SJCRH30 (cell line): Measurements from ENCODE around the gene BCL11B. TPM values are rescaled to one million over a fixed set of nuclear protein-coding genes. Genes with fewer than 3 reads are reported as not detected.
A peak's percentile ranks its signal among the peaks of the same experiment; 100 is the strongest.

Source experiments
- DNase-seq, 2 experiments: peaks; one replicate each; pipeline ENCODE4 v3.0.0-alpha.2; 2015 to 2020
- H3K27ac ChIP-seq: fragments of 250-450 bp; sonication (Bioruptor Pico); 2 replicates; pipeline ENCODE4 v1.5.1; 2020; ENCODE audit warnings: mild to moderate bottlenecking, moderate library complexity
- H3K27me3 ChIP-seq: fragments of 250-450 bp; sonication (Bioruptor Pico); 2 replicates; pipeline ENCODE4 v1.5.1; 2020; ENCODE audit warnings: mild to moderate bottlenecking, moderate library complexity
- H3K36me3 ChIP-seq: fragments of 250-450 bp; sonication (Bioruptor Pico); 2 replicates; pipeline ENCODE4 v1.5.1; 2020; ENCODE audit warnings: mild to moderate bottlenecking, moderate library complexity
- H3K4me1 ChIP-seq: fragments of 250-450 bp; sonication (Bioruptor Pico); 2 replicates; pipeline ENCODE4 v1.5.1; 2020; ENCODE audit warnings: mild to moderate bottlenecking, moderate library complexity
- H3K4me3 ChIP-seq: fragments of 250-450 bp; sonication (Bioruptor Pico); 2 replicates; pipeline ENCODE4 v1.5.1; 2020; ENCODE audit warnings: mild to moderate bottlenecking, moderate library complexity
- H3K9me3 ChIP-seq: fragments of 250-450 bp; sonication (Bioruptor Pico); replicated peaks from 2 replicates; pipeline ENCODE4 v1.5.1; 2020; ENCODE audit warnings: mild to moderate bottlenecking, moderate library complexity
- total RNA-seq: library from RNA; depleted of rRNA; stranded (reverse); fragments of >200 nt; shearing (Covaris generic); gene quantifications from 2 replicates; pipeline ENCODE4 v1.2.3, GENCODE V29; 2014

Gene BCL11B
- total RNA-seq, 1 experiment from 2014 or later = 2.2 TPM

DNA sequence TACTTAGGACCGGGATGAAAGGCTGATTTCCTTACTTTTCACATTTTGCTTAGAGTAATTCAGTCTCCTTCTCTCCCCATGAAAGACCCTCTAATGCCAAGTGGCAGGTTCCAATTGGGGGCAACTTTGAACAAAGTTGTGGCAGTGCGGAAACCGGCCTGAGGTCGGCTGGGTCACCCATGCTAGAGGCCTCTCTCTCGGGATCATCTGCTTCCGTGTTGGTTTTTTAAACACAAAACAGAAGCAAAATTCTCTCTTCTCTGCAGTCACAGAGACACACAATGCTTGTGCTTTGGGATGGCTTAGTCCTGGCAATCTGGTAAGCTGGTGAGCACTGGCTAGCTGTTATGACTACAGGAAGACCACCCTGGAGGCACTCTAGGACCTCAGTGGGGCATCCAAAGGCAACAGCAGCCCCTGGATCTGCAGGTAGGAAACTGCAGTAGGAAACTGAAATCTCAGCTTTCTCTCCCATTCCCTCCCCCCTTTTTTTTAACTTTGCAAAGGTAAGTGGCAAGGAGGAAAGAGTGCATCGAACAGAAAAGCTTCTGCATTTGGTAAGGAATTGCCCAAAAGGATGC lies 102.1 kb downstream of the BCL11B start:
- Histone ChIP-seq H3K4me3 (no peak overlapping the region), H3K27me3 (no peaks in the 10 kb centered on the region), H3K9me3 (no peaks in the 10 kb centered on the region), H3K27ac (no peak overlapping the region), H3K36me3 (no peaks in the 10 kb centered on the region), H3K4me1 (no peaks in the 10 kb centered on the region)
- DNase-seq = no peak

DNA sequence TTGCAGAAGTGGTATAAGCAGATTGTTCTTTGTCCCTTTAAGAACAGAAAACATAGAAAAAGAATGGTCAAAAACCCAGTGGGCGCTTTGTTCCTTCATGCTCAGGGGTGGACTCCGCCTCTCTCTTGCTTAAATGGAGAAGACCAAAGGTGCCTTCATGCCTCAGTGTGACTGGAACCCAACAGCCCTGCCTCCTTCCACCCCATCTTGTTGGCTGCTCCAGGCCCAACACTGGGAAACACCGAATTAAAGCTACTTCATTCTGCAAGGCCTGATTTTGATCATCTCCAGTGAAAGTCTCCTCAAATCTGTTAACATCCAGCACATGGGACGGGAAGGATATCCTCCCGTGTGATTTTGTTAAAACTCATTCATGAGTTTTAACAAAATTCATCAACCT lies 103.7 kb downstream of the BCL11B start:
- DNase-seq = no peak
- no peaks in the 10 kb centered on the region for H3K4me1 ChIP-seq
- H3K27me3 ChIP-seq = no peaks in the 10 kb centered on the region
- no peak overlapping the region for H3K27ac ChIP-seq
- H3K36me3 ChIP-seq = no peaks in the 10 kb centered on the region
- H3K4me3 ChIP-seq = no peak overlapping the region
- no peaks in the 10 kb centered on the region for H3K9me3 ChIP-seq

DNA sequence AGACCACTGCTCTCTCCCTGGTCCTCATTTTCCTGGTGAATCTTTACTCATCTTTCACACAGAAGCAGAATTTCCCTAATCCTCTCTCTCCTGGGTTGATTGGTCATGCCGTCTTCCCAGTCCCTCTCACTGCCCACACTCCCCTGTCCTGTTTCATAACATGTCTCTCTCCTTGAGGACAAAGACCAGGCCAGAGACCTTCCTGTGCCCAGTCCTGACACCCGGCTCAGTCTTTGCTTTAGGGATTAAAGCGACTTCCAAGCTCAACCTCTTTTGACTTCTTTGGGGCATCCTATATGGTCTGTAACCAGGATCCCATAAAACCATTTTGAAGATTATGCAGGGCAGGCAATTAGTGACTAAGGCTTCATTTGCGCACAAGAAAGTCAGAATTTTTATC lies 105.5 kb downstream of the BCL11B start:
- Histone ChIP-seq H3K9me3 (no peaks in the 10 kb centered on the region), H3K4me3 (no peak overlapping the region), H3K27me3 (no peaks in the 10 kb centered on the region), H3K36me3 (no peaks in the 10 kb centered on the region), H3K27ac (no peak overlapping the region), H3K4me1 (no peaks in the 10 kb centered on the region)
- no peak for DNase-seq

DNA sequence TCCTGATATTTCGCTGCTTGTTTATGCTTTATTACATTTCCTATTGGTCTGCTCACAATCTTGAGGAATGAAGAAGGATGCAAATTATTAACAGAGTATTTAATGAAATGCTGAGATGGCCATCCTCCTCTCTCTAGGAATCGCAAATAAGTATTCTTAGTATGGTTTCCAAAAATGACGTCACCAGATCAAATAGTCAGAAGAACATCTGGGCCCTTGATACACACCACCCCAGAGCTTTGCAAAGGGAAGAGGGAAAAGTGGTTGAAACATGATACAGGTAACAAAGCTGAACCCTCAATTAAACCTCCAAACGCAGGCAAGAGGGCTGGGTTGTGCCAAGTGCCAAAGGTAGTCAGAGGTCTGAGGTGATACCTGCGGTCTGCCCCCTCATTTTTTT lies 107.3 kb downstream of the BCL11B start:
- DNase-seq = peak in 1 of 2 experiments; percentile 18
- no peak overlapping the region for H3K27ac ChIP-seq
- H3K4me3 ChIP-seq = no peak overlapping the region
- no peaks in the 10 kb centered on the region for H3K36me3 ChIP-seq
- no peaks in the 10 kb centered on the region for H3K9me3 ChIP-seq
- no peaks in the 10 kb centered on the region for H3K27me3 ChIP-seq
- H3K4me1 ChIP-seq = no peaks in the 10 kb centered on the region

DNA sequence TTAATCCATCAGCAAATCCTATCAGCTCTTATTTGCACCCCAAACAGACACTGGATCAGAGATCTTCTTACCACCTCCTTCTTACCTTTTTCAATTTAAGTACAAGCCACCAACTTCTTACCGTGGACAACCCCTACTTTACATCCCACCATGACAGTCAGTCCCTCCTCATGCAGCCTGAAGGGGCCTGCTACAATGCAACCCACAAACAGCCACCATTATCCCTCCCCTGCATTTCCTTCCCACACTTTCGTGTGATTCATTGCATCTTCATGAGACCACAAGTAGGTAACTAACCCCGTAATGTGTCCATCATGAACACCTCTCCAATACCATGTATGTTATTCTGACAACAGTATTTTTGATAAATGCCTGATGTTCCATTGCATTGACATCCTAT lies 108.6 kb downstream of the BCL11B start:
- Histone ChIP-seq H3K4me1 (no peaks in the 10 kb centered on the region), H3K9me3 (no peaks in the 10 kb centered on the region), H3K27me3 (no peaks in the 10 kb centered on the region), H3K27ac (no peak overlapping the region), H3K36me3 (no peaks in the 10 kb centered on the region), H3K4me3 (no peak overlapping the region)
- DNase-seq = no peak

DNA sequence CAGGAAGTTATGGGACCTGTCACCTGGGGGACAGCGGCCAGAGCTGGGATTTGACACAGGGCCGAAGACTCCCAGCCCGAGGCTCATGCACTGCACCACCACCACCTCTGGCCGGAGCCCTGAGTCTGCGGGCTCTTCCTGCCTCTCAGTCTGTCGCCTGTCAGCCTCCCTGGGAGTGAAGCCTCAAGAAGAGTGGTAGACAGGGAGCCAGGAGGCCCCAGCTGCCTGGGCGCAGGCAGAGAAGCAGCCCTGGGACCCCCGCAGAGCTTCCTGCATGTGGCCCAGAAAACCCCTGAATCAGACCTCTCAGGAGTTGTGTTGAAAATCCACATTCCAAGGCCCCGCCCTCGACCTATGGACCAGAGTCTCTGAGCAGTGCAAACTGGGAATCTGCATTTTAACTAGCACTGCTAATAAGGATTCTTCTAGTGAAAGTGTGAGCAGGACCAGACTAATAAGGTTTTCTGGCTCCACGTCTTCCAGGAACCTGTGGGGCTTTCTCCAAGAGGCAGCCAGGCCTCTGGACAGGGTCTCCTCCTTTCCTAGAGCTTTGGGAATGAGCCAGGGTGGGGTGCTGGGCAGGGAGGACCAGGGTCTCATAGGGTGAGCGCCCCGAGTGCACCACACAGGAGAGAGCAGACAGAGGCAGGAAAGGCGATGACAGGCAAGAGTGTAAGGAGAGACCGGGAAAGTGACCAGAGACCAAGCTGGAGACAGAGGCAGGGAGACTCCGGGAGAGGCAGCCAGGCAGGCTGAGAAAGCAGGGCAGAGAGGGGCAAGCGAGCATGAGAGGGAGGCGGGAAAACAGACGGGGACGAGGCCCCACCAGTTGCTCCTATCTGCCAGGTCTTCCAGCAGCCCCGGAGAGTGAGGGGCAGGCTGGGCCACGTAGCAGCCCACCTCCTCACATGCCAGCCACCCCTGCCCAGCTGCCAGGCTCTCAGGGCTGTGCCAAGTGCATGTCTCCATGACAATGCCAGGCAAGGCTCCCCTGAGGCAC lies 112.4 kb downstream of the BCL11B start:
- H3K27ac ChIP-seq = no peak overlapping the region
- DNase-seq = no peak
- no peaks in the 10 kb centered on the region for H3K36me3 ChIP-seq
- no peaks in the 10 kb centered on the region for H3K9me3 ChIP-seq
- peaks cover 3% of the 10 kb centered on the region; the same call in 1 of the 2 replicates for H3K4me1 ChIP-seq
- no peaks in the 10 kb centered on the region for H3K27me3 ChIP-seq
- H3K4me3 ChIP-seq = no peak overlapping the region

DNA sequence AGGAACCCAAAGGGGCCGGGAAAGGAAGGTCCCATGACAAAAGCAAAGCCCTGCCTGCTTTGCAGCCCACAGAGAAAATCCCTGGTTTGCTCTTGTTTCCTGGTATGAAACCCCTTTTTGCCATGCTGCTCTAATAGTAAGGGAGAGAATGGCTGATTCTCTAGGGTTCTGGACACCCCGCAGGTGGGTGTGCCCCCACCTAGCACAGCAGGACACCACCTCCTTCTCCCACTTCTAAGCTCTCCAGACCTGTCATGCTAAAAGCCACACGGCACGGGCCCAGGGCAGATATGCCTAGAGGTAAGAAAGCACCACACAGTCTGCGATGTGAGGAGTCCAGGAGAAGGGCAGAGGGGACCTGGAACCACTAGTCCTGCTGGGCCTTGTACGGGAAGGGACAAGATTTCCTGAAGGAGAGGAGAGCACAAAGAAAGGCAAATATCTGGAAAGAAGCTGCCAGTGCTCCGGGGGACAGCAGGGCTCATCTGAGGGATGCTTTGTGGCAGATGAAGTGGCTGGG lies 113.3 kb downstream of the BCL11B start:
- H3K4me1 ChIP-seq = peaks cover 3% of the 10 kb centered on the region; the same call in 1 of the 2 replicates
- H3K36me3 ChIP-seq = no peaks in the 10 kb centered on the region
- H3K27ac ChIP-seq = no peak overlapping the region
- no peak overlapping the region for H3K4me3 ChIP-seq
- no peaks in the 10 kb centered on the region for H3K27me3 ChIP-seq
- H3K9me3 ChIP-seq = no peaks in the 10 kb centered on the region
- no peak for DNase-seq

DNA sequence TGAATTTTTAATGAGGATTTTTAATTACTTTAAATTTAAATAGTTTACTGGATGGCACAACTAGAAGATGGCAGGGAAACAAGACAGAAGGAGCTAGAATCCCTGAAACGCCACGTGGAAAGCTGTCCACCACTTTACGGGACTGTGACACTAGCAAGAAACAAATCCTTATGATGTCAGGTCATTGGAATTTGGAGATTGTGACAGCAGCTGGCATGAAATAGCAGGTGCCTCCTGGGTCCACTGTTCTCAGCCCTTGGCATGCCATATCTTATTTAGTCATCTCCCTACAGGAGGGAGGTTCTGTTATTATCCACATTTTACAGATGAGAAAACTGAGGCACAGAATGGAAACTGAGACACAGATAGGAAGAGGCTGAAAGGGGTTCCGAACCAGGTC lies 113.8 kb downstream of the BCL11B start:
- no peak overlapping the region for H3K4me3 ChIP-seq
- H3K9me3 ChIP-seq = no peaks in the 10 kb centered on the region
- H3K4me1 ChIP-seq = peaks cover 3% of the 10 kb centered on the region; the same call in 1 of the 2 replicates
- peak; percentile 50 to 63 for DNase-seq
- H3K27ac ChIP-seq = no peak overlapping the region
- no peaks in the 10 kb centered on the region for H3K27me3 ChIP-seq
- no peaks in the 10 kb centered on the region for H3K36me3 ChIP-seq

DNA sequence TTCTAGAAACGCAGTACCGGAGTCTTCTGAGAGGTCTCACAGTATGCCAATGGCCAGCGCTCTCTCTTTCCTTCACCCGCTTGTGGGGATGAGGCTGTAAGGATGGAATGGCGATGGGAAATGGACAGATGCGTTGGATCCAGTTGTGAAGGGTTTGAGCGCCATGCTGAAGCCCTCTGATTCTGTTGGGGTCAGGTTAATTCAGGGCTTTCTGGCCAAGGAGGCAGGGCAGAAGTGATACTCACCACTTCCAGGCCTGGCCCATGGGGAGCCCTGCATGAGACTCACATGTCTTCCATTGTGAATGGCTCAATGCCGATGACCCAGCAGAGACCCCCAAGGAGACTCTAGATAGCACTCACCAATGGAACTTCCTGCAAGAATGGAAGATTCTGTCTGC lies 114.3 kb downstream of the BCL11B start:
- Histone ChIP-seq H3K36me3 (no peaks in the 10 kb centered on the region), H3K27me3 (no peaks in the 10 kb centered on the region), H3K4me1 (peaks cover 3% of the 10 kb centered on the region; the same call in 1 of the 2 replicates), H3K9me3 (no peaks in the 10 kb centered on the region), H3K27ac (no peak overlapping the region), H3K4me3 (no peak overlapping the region)
- no peak for DNase-seq

DNA sequence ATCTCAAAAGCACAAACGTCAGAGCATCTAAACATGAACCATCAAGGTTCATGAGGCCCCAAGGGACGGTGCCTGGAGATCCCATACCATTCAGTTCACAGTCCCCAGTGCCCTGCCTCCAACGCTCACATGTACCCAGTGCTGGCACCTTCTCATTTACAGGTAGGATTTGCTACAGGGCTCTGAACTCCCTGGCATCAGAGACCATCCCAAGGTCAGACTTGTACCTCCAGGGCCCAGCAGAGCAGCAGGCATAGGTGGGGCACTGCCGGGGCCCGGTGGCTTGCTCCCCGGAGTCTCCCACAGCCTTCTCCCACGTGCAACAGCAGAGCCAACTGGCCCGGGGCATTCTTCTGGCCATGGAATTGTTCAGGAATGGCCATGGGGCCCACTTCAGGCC lies 114.8 kb downstream of the BCL11B start:
- Histone ChIP-seq H3K4me1 (peaks cover 3% of the 10 kb centered on the region; the same call in 1 of the 2 replicates), H3K4me3 (no peak overlapping the region), H3K9me3 (no peaks in the 10 kb centered on the region), H3K27me3 (no peaks in the 10 kb centered on the region), H3K36me3 (no peaks in the 10 kb centered on the region), H3K27ac (no peak overlapping the region)
- DNase-seq = no peak

DNA sequence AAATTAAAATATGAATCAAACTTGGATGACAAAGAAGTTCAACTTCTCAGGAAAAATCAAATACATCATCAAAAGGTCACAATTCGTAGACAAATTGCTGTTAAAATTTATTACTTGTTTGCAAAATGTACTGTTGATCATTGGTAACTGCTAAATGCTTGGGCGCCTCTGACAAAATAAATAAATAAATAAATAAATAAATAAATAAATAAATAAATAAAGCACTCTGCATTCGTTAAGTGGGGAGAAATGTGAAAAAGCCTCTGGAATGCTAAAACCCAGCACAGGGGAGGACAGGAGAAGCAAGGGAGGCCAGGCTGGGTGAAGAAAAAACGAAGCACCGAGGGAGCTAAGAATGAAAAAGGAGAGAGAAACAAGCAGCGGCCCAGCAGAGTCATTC lies 115.2 kb downstream of the BCL11B start:
- Histone ChIP-seq H3K27ac (no peak overlapping the region), H3K27me3 (no peaks in the 10 kb centered on the region), H3K9me3 (no peaks in the 10 kb centered on the region), H3K4me3 (no peak overlapping the region), H3K36me3 (no peaks in the 10 kb centered on the region), H3K4me1 (peaks cover 3% of the 10 kb centered on the region; the same call in 1 of the 2 replicates)
- no peak for DNase-seq

DNA sequence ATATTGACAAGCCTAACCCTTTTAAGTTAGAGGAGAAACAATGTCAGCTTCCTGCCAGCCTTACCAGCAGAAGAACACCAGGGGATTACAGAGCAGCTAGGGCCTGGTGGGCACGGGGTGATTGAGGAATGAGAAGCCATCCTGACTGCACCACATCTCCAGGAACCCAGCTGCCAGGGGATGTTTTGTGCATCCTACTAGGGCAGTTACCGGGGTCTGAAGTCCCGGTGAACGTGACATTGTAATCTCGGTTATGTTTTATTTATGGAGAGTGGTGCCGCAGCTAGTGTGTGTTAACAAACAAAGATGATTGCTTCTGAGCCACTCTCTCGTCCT lies 115.9 kb downstream of the BCL11B start:
- Histone ChIP-seq H3K4me1 (peaks cover 3% of the 10 kb centered on the region; the same call in 1 of the 2 replicates), H3K9me3 (no peaks in the 10 kb centered on the region), H3K36me3 (no peaks in the 10 kb centered on the region), H3K27me3 (no peaks in the 10 kb centered on the region), H3K4me3 (no peak overlapping the region), H3K27ac (no peak overlapping the region)
- no peak for DNase-seq

DNA sequence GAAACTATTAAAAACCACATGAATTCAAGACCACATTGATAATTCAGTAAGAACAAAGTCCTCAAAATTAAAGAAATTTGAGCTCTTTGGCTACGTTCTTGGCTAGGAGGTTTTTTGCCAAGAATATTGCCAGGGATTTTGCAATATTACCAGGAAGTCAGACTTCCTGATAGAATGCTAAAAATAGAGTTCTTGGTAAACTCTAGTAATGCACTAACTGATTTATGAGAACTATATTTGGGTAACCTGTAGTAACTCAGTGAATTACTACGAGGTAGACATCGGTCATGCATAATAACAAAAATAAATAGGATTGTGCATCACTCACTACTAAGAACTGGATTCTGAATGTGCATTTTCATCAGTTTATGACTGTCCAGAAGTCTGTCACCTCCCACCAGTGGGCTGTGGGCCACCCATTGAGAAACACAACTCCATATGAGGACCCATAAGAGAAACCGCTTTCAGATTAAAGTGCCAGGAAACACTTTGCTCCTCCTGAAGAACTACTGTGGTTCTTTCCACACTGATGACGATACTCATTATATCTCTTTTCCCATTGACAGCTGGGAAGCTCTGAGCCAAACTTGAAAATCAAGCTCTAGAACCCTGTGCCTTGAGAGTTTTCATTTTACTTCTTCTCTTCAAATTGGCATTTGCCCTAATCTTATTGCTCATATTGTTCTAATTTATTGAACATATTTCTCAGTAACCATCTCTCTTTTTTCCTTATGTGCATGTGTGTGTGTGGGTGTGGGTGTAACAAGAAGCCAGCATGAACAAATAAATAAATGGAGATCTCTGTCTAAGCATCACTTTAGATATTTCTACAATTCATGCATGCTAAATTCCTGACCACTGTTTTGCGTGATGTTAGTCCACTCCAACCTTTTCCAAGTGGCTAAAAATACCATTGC lies 116.6 kb downstream of the BCL11B start:
- Histone ChIP-seq H3K9me3 (no peaks in the 10 kb centered on the region), H3K27ac (no peak overlapping the region), H3K4me1 (peaks cover 3% of the 10 kb centered on the region; the same call in 1 of the 2 replicates), H3K36me3 (no peaks in the 10 kb centered on the region), H3K27me3 (no peaks in the 10 kb centered on the region), H3K4me3 (no peak overlapping the region)
- no peak for DNase-seq

DNA sequence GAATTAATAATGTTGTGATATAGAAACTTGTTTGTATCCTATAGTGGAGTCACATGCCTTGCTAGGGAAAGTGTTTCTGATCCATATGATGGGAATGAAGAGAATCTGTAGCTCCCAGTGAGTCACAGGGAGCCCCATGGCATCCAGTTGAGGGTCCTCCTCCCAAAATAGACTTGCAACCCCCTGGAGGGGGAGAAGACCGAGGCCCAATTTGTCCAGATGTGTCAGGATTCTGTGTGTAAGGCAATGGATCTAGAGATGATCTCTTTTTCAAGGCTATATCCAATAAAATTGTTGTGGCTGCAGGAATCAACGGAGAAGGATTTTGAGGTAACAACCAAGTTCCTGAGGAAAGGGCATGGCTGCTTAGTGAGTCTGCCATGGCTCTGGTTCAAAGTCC lies 121.8 kb downstream of the BCL11B start:
- Histone ChIP-seq H3K4me1 (no peaks in the 10 kb centered on the region), H3K9me3 (no peaks in the 10 kb centered on the region), H3K27ac (no peak overlapping the region), H3K4me3 (no peak overlapping the region), H3K27me3 (no peaks in the 10 kb centered on the region), H3K36me3 (no peaks in the 10 kb centered on the region)
- no peak for DNase-seq
